NOMO-1 (cell line): ENCODE measurements around the gene KRT31.
A peak's percentile ranks its signal among the peaks of the same experiment; 100 is the strongest.
"Not testable (repeated sequence)": the region's sequence is repeated elsewhere in the genome, so short reads cannot be mapped to it uniquely, and the experiment has no call there.

Experiments
- DNase-seq, 2 experiments: peaks; one replicate each; lab custom pipeline; 2025; ENCODE audit not compliant: unreplicated experiment in 2 of 2; lab: John Stamatoyannopoulos, UW

The KRT31 gene

GRCh38 chr17:41396996-41397660 is at the start of gene KRT31:
Gene KRT31 (minus strand): TSS chr17:41397608. CDS start chr17:41397539, 69 bp downstream.
- peak; percentile 69 to 75 for DNase-seq

GRCh38 chr17:41446806-41447205 is 49.4 kb upstream of the KRT31 start:
- DNase-seq: no peak

GRCh38 chr17:41444640-41445039 is 47.2 kb upstream of the KRT31 start:
- no peak for DNase-seq

DNA sequence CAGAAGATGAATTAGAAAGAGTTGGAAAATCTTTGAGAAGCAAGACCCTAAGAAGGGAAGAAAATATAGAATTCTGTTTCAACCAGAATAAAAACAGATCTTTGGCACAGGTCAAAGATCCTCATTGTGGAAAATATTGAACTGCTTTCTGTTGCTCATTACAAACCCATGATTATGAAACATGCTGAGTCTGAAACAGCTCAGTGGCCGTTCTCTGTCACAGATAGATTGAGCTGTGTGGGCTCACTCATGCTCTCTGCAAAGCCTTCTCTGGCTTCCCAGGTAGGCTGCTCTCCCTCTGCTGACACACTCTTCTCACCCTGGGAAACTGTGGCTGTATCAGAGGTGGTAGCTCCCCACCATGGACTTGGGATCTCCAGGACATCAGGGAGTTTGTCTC is 46.8 kb upstream of the KRT31 start:
- DNase-seq: peak in 1 of 2 experiments; percentile 8

DNA sequence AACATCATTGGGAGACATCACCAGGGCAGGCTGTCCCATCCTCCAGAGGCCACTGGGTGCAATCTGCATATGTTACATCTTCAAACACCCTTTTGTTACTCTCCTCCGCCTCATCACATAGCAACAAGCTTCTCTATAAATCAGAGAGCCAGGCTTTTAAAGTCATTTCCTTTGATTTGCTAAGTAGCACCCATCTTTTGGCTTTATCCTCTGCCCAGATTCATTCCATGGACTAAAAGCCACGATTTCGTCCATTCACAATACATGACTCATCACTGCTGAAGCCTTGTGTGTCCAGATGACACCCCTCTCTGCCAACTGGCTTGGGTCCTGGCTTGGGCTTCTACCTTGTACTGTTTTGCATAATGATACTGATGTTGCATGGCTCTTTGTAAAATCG is 45.3 kb upstream of the KRT31 start:
- no peak for DNase-seq

- DNase-seq: no peak
Observed at GRCh38 chr17:41440531-41441033, 43.2 kb upstream of the KRT31 start, which contains the start of gene KRT38. Gene KRT38 (minus strand): TSS chr17:41440983. CDS start chr17:41440921, 62 bp downstream.

DNA sequence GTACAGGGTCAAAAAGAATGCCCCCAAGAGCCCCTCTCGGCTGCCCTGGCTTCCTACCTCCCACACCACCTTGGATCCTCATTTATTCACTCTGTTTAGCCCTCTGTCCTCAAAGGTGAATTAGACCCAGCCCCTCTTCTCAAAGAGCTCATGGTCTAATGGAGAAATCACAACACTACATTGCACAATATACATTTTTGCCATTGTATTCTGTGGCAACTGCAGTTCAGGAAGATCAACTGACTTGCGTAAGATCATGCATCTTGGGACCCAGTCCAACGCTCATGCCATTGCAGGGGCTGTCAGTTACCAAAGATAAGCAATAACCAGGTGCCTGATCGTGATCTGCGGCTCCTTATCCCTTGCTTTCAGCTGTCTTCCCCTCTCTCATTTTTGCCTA is 42.0 kb upstream of the KRT31 start:
- peak in 1 of 2 experiments; percentile 12 for DNase-seq

DNA sequence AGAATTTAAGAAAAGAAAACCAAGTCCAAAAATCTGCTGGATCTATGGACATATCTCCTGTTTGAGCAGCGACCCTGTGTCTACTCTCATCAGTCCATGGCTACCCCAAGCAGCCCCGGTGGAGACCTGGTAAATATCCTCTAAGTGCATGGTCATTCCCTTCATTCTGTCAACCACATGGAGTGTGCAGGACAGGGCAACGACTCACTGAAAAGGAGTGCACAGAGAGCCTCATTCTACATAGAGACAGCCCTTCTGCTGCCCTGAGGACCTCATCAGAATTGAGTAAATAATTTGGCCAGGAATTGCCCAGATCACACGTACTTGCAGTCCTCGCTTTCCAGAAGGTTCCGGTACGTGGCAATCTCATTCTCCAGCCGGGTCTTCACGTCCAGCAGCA is 40.4 kb upstream of the KRT31 start:
- no peak for DNase-seq

GRCh38 chr17:41437254-41437653 is 39.8 kb upstream of the KRT31 start:
- DNase-seq: no peak

GRCh38 chr17:41434415-41434814 is 37.0 kb upstream of the KRT31 start:
- DNase-seq: no peak

DNA sequence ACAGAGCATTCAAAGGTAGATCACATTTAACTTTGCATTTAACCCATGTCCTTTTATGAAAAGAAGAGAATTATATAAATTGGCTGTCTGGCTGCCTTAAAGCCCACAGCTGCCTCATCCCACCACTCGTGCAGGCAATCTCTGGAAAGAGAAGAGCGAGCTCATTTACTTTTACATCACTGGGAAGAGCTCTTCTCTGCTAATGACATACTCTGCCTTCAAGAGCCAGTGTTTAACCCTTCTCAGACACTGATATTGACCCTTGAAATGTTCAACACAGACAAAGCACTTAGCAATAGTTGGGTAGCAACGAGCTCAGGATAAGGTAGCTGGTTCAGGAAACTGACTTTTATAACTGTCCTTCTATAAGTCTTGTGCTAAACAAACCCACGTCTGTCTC is 36.6 kb upstream of the KRT31 start:
- no peak for DNase-seq

- no peak for DNase-seq
Observed at GRCh38 chr17:41433586-41433985, 36.2 kb upstream of the KRT31 start.

GRCh38 chr17:41430376-41430775 is 33.0 kb upstream of the KRT31 start:
- DNase-seq: not testable (repeated sequence)

- no peak for DNase-seq
Observed at GRCh38 chr17:41429667-41430066, 32.3 kb upstream of the KRT31 start.

- DNase-seq: no peak
Observed at GRCh38 chr17:41428591-41429291, 31.3 kb upstream of the KRT31 start.

DNA sequence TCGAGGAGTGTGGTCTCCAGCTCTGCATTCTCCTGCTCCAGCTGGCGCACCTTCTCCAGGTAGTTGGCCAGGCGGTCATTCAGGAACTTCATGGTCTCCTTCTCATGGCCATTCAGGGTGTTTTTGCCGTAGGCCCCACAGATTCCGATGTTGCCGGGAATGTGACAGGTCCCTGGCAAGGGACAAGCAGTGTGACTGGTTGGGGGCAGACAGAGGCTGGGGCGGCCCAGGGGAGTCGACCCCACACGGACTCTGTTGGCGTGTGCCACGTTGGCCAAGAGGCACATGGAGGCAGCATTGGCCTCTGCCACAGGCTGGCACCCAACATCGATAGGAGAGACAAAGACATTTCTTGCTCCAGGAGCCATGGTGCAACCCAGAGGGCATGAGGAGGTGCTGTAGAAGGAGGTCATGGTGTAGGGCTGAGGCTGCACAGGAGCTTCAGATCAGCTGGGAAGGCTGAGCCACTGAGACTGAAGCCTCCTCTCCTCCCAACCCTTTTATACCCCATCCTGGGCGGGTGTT is 26.8 kb upstream of the KRT31 start, which contains the start of gene KRT37:
TSS of gene KRT37 (minus strand) at position 475 of the 525 bp plus-strand sequence. CDS start at position 413, 62 bp downstream.
- DNase-seq: no peak

- DNase-seq: not testable (repeated sequence)
Observed at GRCh38 chr17:41422586-41422985, 25.2 kb upstream of the KRT31 start.

DNA sequence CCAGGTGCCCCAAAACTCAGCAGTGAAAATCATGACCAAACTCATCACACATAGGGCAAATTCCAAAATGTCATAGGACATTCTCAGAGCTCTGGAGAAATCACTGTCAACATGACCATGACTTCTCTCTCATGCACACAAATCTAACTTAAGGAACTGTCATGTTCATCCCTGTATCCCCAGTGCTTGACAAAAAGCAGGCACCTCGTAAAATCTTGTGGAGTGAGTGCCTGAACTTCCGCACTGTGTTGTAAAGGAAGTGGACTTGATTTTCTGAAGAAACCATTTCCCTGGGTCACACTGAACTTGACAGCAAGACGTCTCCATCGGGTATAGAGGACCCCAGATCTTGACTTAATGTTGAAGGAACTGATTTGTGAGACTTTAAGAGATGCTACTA is 24.2 kb upstream of the KRT31 start:
- no peak for DNase-seq

GRCh38 chr17:41421116-41421515 is 23.7 kb upstream of the KRT31 start:
- no peak for DNase-seq

DNA sequence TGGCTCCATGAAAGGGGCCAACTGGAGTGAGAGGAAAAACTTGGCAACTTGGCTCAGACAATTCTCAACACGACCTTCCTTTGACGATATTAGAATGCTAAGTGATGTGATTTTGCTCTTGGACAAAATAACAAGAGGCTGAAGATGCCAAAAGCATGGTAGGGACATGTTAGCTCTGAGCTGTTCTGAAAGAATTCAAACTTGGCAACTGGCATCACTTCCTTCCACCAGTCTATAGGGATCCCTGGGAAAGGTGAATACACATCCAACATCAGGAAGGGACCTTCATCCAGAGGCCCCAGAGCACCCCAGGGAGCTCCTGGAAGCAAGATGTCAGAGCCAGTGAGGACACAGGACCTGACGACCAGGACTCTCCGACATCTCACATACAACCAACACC is 22.7 kb upstream of the KRT31 start:
- no peak for DNase-seq

- DNase-seq: no peak
Observed at GRCh38 chr17:41419716-41420115, 22.3 kb upstream of the KRT31 start.
